Suprapubic skin (tissue), 3 donors: Measurements from ENCODE around the gene GRIK5.

Experiments
- POLR2A ChIP-seq, 2 donors: fragments of 450-650 bp; IDR thresholded peaks; one replicate each; pipeline ENCODE4 v1.6.1; 2017; ENCODE audit warnings: antibody characterized with exemption in 2 of 2, mild to moderate bottlenecking in 2 of 2, moderate library complexity in 2 of 2
- TF ChIP-seq, protein P1 (sequence below), 2 donors: fragments of 200-600 bp in 1 of 2; fragments of 450-650 bp in 1 of 2; sonication (generic) in 1 of 2; IDR thresholded peaks; one replicate each; pipeline ENCODE4 v1.5.1; 2016 to 2019; ENCODE audit warnings: antibody characterized with exemption in 2 of 2, mild to moderate bottlenecking in 1 of 2, moderate library complexity in 1 of 2

DNA sequence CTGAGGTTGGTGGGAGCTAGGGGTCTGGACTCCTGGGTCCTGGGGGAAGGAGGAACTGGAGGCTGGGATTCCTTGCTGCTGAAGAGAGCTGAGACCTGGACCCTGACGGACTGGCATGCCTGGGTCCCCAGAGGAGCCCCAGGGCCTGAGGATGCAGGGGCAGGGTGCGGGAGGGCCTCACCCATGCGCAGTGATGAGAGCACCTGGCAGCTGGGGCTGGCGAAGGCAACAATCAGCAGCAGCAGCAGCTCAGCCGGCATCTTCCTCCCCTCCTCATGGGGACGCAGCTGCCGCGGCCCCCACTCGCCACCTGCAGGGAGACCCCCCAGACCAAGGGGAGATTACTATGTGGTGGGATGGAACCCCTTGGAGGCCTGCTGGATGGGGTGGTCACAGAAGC is 4.5 kb downstream of the GRIK5 start:
- TF ChIP-seq, protein P1, sequence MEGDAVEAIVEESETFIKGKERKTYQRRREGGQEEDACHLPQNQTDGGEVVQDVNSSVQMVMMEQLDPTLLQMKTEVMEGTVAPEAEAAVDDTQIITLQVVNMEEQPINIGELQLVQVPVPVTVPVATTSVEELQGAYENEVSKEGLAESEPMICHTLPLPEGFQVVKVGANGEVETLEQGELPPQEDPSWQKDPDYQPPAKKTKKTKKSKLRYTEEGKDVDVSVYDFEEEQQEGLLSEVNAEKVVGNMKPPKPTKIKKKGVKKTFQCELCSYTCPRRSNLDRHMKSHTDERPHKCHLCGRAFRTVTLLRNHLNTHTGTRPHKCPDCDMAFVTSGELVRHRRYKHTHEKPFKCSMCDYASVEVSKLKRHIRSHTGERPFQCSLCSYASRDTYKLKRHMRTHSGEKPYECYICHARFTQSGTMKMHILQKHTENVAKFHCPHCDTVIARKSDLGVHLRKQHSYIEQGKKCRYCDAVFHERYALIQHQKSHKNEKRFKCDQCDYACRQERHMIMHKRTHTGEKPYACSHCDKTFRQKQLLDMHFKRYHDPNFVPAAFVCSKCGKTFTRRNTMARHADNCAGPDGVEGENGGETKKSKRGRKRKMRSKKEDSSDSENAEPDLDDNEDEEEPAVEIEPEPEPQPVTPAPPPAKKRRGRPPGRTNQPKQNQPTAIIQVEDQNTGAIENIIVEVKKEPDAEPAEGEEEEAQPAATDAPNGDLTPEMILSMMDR (IDR thresholded peaks at IDR 0.05) = no peak
- TF ChIP-seq POLR2A (IDR thresholded peaks at IDR 0.05) = no peak
